Type B pancreatic cell (in vitro differentiated cells): ENCODE data around the gene RBPJ. TPM values are rescaled to one million over a fixed set of nuclear protein-coding genes. Genes with fewer than 3 reads are reported as not detected.

Experiments
- DNase-seq: peaks from one replicate; pipeline ENCODE4 v3.0.0; 2021; ENCODE audit warnings: mixed read lengths; ENCODE audit not compliant: unreplicated experiment; ENCODE audit errors: extremely low spot score
- H3K27ac Mint-ChIP-seq: 2 replicates; pipeline ENCODE4 v1.8.0; 2021; ENCODE audit warnings: mild to moderate bottlenecking, mixed read lengths
- H3K27me3 Mint-ChIP-seq: 2 replicates; pipeline ENCODE4 v1.8.0; 2021; ENCODE audit warnings: mixed read lengths
- H3K36me3 Mint-ChIP-seq: 2 replicates; pipeline ENCODE4 v1.8.0; 2021; ENCODE audit warnings: mixed read lengths
- H3K4me1 Mint-ChIP-seq: one replicate; pipeline ENCODE4 v1.8.0; 2021; ENCODE audit warnings: mixed read lengths; ENCODE audit not compliant: unreplicated experiment
- H3K4me3 Mint-ChIP-seq: 2 replicates; pipeline ENCODE4 v1.8.0; 2021; ENCODE audit warnings: mild to moderate bottlenecking, mixed read lengths
- H3K9me3 Mint-ChIP-seq: 2 replicates; pipeline ENCODE4 v1.8.0; 2021; ENCODE audit warnings: mixed read lengths
- CTCF ChIP-seq: fragments of 200-600 bp; sonication (generic); conservative IDR thresholded peaks from 2 replicates; pipeline ENCODE4 v1.5.0; 2021; ENCODE audit warnings: antibody characterized with exemption, mild to moderate bottlenecking
- total RNA-seq: library from RNA; stranded (reverse); gene quantifications from 2 replicates; pipeline ENCODE4 v1.2.1, GENCODE V29; 2021; ENCODE audit warnings: low replicate concordance

Gene RBPJ
- total RNA-seq, 1 donor from 2014 or later, result 95.4 TPM

- H3K4me1 Mint-ChIP-seq, result peaks cover 36% of the 10 kb centered on the region
Measured at GRCh38 chr4:26344901-26345564, 24.2 kb downstream of the RBPJ start.

DNA sequence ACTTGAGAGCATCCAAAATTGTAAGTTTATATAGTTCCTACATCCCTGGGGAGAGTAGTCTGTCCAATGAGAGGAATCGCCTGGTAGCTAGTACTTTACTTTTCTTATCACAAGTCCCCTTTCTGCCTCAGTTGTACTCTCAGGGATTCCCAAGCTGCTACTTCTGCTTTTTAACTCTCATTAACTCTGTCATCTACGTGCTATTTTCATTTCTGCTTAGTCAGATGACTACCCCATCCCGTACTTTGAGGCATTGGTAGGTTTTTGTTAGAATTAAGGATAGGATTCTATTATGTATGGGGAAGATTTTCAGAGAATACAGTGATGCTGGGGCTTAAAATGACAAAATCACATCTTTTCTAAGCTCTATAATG, 24.7 kb downstream of the RBPJ start:
- peaks cover 32% of the 10 kb centered on the region for H3K4me1 Mint-ChIP-seq
- no peaks in the 10 kb centered on the region for H3K9me3 Mint-ChIP-seq
- peaks cover 9% of the 10 kb centered on the region for H3K36me3 Mint-ChIP-seq
- no peak overlapping the region for H3K4me3 Mint-ChIP-seq
- H3K27me3 Mint-ChIP-seq, result no peaks in the 10 kb centered on the region
- H3K27ac Mint-ChIP-seq, result no peak overlapping the region
- DNase-seq, result no peak
- no peak for TF ChIP-seq CTCF

More at GRCh38 chr4:26344901-26345564, 24.2 kb downstream of the RBPJ start:
- H3K4me3 Mint-ChIP-seq, result no peak overlapping the region
- H3K36me3 Mint-ChIP-seq, result peaks cover 11% of the 10 kb centered on the region
- DNase-seq, result no peak
- no peaks in the 10 kb centered on the region for H3K9me3 Mint-ChIP-seq
- no peak for TF ChIP-seq CTCF
- H3K27me3 Mint-ChIP-seq, result no peaks in the 10 kb centered on the region
- no peak overlapping the region for H3K27ac Mint-ChIP-seq

DNA sequence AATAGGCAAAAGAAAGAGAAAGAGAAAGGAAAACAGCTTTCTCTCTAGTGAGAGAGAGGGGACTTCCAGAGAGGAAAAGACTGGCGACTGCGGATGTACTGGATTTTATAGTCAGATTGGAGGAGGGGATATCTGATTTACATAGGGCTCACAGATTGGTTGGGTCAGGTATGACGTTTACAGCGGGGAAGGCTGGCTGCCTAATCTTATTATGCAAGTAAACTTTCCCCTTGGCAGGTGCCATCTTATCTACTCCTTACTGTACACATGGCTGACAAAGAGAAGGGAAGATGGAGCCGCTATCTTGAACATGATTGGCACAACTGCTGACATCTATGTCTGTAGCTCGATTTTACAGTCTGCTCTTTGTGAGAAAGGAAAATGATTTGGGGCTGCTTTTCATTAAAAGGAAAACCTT, 25.4 kb downstream of the RBPJ start:
- Mint-ChIP-seq H3K4me1 (peaks cover 30% of the 10 kb centered on the region), H3K27ac (no peak overlapping the region), H3K4me3 (no peak overlapping the region), H3K9me3 (no peaks in the 10 kb centered on the region), H3K27me3 (no peaks in the 10 kb centered on the region), H3K36me3 (peaks cover 12% of the 10 kb centered on the region)
- no peak for DNase-seq
- TF ChIP-seq CTCF, result no peak

DNA sequence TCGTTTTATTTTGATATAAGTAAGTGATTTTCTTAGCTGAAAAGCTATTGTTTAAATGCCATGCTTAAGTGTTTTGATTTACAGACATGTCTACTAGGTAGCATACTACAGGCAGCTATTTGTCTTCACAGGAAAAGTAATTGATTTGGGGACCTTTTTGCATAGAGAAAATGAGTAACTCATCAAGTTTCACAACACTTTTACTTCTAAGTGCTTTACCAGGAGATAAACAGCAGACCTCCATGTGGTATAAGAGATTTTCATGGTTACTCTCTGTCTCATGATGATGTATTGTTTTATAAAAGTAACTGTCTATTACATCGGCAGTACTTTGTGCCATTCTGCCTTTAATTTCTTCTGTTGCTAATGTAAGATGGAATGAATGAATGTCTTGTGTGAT, 28.7 kb downstream of the RBPJ start:
- no peaks in the 10 kb centered on the region for H3K9me3 Mint-ChIP-seq
- no peaks in the 10 kb centered on the region for H3K27me3 Mint-ChIP-seq
- no peak overlapping the region for H3K27ac Mint-ChIP-seq
- peaks cover 12% of the 10 kb centered on the region for H3K36me3 Mint-ChIP-seq
- no peak for DNase-seq
- H3K4me1 Mint-ChIP-seq, result peaks cover 19% of the 10 kb centered on the region
- H3K4me3 Mint-ChIP-seq, result no peak overlapping the region
- TF ChIP-seq CTCF, result no peak

- no peak for DNase-seq
- no peak for TF ChIP-seq CTCF
- peaks cover 19% of the 10 kb centered on the region for H3K4me1 Mint-ChIP-seq
- peaks cover 12% of the 10 kb centered on the region for H3K36me3 Mint-ChIP-seq
- no peaks in the 10 kb centered on the region for H3K27me3 Mint-ChIP-seq
- H3K9me3 Mint-ChIP-seq, result no peaks in the 10 kb centered on the region
- H3K4me3 Mint-ChIP-seq, result no peak overlapping the region
- no peak overlapping the region for H3K27ac Mint-ChIP-seq
Measured at GRCh38 chr4:26351685-26352084, 30.9 kb downstream of the RBPJ start.

GRCh38 chr4:26354491-26354890, 33.7 kb downstream of the RBPJ start:
- TF ChIP-seq CTCF, result no peak
- no peaks in the 10 kb centered on the region for H3K27me3 Mint-ChIP-seq
- H3K4me1 Mint-ChIP-seq, result peaks cover 16% of the 10 kb centered on the region
- H3K9me3 Mint-ChIP-seq, result no peaks in the 10 kb centered on the region
- DNase-seq, result no peak
- no peak overlapping the region for H3K27ac Mint-ChIP-seq
- H3K4me3 Mint-ChIP-seq, result no peak overlapping the region
- H3K36me3 Mint-ChIP-seq, result peaks cover 3% of the 10 kb centered on the region
